ENCODE measurements around the gene SLC16A7.

SLC16A7 gene

DNA sequence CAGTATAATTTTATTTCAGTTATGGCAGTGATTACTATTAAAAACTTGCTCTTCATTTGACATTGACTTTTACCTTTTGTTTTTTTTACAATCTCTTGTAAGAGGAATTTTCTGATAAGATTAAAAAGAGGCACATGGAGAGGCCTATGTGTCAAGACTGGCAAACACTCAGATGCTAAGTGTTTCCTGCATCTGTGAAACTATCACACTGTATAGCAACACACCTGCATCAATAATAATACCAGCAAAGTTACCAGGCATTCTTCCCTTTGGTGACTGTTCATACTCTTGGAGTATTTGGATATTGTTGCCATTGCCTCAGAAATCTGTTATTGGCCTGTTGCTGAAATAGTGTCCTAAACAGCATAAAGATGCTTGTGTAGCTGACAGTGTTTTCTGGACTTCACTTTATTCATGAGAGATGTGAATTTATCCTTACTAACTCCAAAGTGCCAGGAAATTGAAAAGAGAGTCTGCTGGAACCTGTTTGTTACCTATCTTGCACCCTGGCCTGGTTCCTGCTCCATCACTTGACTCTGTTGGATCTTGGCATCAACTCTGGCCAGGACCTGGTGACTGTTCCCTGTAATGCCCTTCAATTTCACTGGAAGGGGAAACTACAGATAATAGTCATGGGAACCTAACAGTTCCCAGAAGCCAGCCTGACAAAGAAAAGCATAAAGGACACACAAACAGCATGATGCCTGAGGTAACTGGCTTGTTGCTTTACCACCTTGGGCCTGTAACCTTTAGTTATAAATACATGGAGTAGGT is 19.8 kb downstream of the SLC16A7 start:
- DNase-seq: no peak
- no peaks in the 10 kb centered on the region for H3K4me1 Mint-ChIP-seq
- TF ChIP-seq CTCF (IDR thresholded peaks at IDR 0.05): no peak
- H3K27me3 Mint-ChIP-seq (ENCODE audit: low read depth, poor library complexity): no peaks in the 10 kb centered on the region
- peaks cover 15% of the 10 kb centered on the region for H3K9me3 Mint-ChIP-seq
- H3K27ac Mint-ChIP-seq: no peak overlapping the region
- no peak overlapping the region for H3K4me3 Mint-ChIP-seq
- peaks cover 21% of the 10 kb centered on the region for H3K36me3 Mint-ChIP-seq (ENCODE audit: low read depth)

DNA sequence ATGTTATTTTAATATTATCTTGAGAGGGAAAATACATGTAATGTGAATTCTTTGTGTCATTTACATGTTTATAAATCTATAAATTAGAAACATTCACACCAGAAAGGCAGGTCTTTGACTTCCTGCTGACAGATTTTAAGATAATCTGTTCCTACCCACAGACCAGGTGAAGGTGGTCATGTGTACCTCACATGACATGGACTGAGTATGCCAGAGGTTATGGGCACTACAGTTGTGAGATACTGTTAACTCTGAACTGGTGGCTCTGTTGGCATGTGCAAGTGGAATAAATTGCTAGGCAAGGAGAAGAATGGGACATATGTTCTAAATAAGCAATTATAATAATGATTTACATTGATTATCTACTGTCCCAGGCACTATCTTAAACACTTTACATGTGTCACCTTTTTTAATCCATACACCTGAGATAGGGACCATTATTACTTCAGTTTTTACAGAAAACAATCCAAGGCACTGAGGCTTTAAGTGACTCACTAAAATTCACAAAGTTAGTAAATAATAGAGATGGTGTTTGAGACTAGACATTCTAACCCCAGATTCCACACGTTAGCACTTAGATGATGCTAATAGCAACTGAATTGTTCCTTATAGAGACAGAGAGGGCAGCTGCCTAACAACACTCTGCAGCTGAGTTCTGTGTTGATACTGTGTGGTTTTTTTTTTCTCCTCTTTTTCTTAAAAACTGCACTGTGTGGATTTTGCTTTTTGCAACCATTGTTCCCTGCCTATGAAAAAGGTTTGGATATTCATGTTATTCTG is 23.8 kb downstream of the SLC16A7 start:
- no peaks in the 10 kb centered on the region for H3K9me3 Mint-ChIP-seq
- H3K4me3 Mint-ChIP-seq: no peak overlapping the region
- TF ChIP-seq CTCF (IDR thresholded peaks at IDR 0.05): no peak
- DNase-seq: no peak
- H3K27ac Mint-ChIP-seq: no peak overlapping the region
- no peaks in the 10 kb centered on the region for H3K4me1 Mint-ChIP-seq
- H3K36me3 Mint-ChIP-seq (ENCODE audit: low read depth): no peaks in the 10 kb centered on the region
- no peaks in the 10 kb centered on the region for H3K27me3 Mint-ChIP-seq (ENCODE audit: low read depth, poor library complexity)

DNA sequence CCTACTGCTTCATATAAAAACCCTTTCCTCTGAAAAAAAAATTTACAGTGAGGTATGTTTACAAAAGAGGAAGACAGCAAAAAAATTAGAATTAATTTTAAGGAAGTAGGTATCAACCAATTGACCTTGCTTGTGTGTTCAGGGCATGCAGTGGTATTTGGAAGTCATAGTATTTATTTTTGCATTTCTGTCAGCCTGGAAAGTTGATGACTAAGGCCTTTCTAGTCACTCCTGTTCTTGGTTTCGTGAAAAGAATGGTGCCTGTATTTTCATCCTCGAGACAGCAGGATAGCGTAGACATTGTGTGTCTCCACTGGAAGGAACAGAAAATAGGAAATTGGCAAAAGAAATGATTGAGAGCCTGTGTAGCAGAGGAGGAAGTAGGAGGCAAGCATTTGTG is 24.5 kb downstream of the SLC16A7 start:
- TF ChIP-seq CTCF (IDR thresholded peaks at IDR 0.05): no peak
- H3K27ac Mint-ChIP-seq: no peak overlapping the region
- H3K4me3 Mint-ChIP-seq: no peak overlapping the region
- H3K27me3 Mint-ChIP-seq (ENCODE audit: low read depth, poor library complexity): no peaks in the 10 kb centered on the region
- no peaks in the 10 kb centered on the region for H3K36me3 Mint-ChIP-seq (ENCODE audit: low read depth)
- no peaks in the 10 kb centered on the region for H3K9me3 Mint-ChIP-seq
- DNase-seq: no peak
- H3K4me1 Mint-ChIP-seq: no peaks in the 10 kb centered on the region

GRCh38 chr12:59624732-59625460 is 29.1 kb downstream of the SLC16A7 start:
- Mint-ChIP-seq H3K36me3 (ENCODE audit: low read depth) (no peaks in the 10 kb centered on the region), H3K4me3 (no peak overlapping the region), H3K4me1 (no peaks in the 10 kb centered on the region), H3K27ac (no peak overlapping the region), H3K9me3 (no peaks in the 10 kb centered on the region), H3K27me3 (ENCODE audit: low read depth, poor library complexity) (no peaks in the 10 kb centered on the region)
- no peak for DNase-seq
- no peak for TF ChIP-seq CTCF (IDR thresholded peaks at IDR 0.05)

DNA sequence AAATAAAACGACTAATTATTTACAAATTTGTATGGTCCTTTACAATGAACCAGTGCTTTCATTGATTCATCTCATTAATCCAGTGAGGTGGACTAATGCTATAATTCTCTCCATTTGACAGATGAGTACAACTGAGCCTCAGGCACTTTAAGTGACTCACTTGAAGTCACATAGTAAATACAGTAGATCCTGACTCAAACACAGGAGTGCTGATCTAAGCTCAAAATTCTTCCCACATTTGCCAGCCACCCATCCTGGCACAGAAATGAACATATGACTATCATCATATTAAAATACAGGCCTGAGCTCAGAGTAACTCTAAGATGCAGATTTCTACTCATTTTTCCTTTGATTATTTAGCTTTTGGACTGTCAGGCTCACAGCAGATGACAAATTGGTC is 30.6 kb downstream of the SLC16A7 start:
- TF ChIP-seq CTCF (IDR thresholded peaks at IDR 0.05): no peak
- no peaks in the 10 kb centered on the region for H3K27me3 Mint-ChIP-seq (ENCODE audit: low read depth, poor library complexity)
- no peak overlapping the region for H3K27ac Mint-ChIP-seq
- H3K9me3 Mint-ChIP-seq: no peaks in the 10 kb centered on the region
- H3K4me3 Mint-ChIP-seq: no peak overlapping the region
- H3K4me1 Mint-ChIP-seq: no peaks in the 10 kb centered on the region
- no peak for DNase-seq
- no peaks in the 10 kb centered on the region for H3K36me3 Mint-ChIP-seq (ENCODE audit: low read depth)
